HCT116 (cell line): Measurements from ENCODE around the gene PHF20.

Source experiments
- EGR1 ChIP-seq: IDR thresholded peaks from 2 replicates; pipeline ENCODE4 v1.6.1; 2012; ENCODE audit warnings: low read depth
- EZH2 ChIP-seq: fragments of 200-600 bp; sonication (generic); IDR thresholded peaks from 2 replicates; pipeline ENCODE4 v1.6.1; 2017; ENCODE audit warnings: antibody characterized with exemption, mixed run types
- EZH2phosphoT487 ChIP-seq: fragments of 200-600 bp; IDR thresholded peaks from 2 replicates; pipeline ENCODE4 v1.6.1; 2018; ENCODE audit warnings: antibody characterized with exemption, borderline replicate concordance
- JUND ChIP-seq: IDR thresholded peaks from 2 replicates; pipeline ENCODE4 v1.6.1; 2012
- MAX ChIP-seq: IDR thresholded peaks from 2 replicates; pipeline ENCODE4 v1.6.1; 2012
- POLR2A ChIP-seq: IDR thresholded peaks from 2 replicates; pipeline ENCODE4 v1.7.0; 2011; ENCODE audit warnings: borderline replicate concordance; ENCODE audit not compliant: insufficient read depth, insufficient read length; ENCODE audit errors: extremely low read depth
- RAD21 ChIP-seq: IDR thresholded peaks from 2 replicates; pipeline ENCODE4 v1.6.1; 2012; ENCODE audit warnings: low read depth, mild to moderate bottlenecking
- REST ChIP-seq: IDR thresholded peaks from 2 replicates; pipeline ENCODE4 v1.6.1; 2012; ENCODE audit warnings: low read depth
- YY1 ChIP-seq: IDR thresholded peaks from 2 replicates; pipeline ENCODE4 v1.6.1; 2011; ENCODE audit warnings: low read length, low read depth, moderate library complexity, mild to moderate bottlenecking; ENCODE audit not compliant: insufficient replicate concordance; ENCODE audit errors: extremely low read depth
- ZNF274 ChIP-seq: fragments of 200-500 bp; sonication (Bioruptor generic); IDR thresholded peaks from 2 replicates; pipeline ENCODE4 v1.6.1; 2014; ENCODE audit warnings: mild to moderate bottlenecking, low read depth, low read length, inconsistent platforms
- TF ChIP-seq, protein P1 (sequence below), 3 experiments: fragments of 200-600 bp in 1 of 3; sonication (generic) in 1 of 3; IDR thresholded peaks in 2 of 3; conservative IDR thresholded peaks in 1 of 3; 2 replicates each; pipeline ENCODE4 v1.5.1; 2012 to 2017; ENCODE audit warnings: low read depth in 2 of 3, low read length in 2 of 3, antibody characterized with exemption in 1 of 3, borderline replicate concordance in 1 of 3, control low read depth in 1 of 3, mild to moderate bottlenecking in 1 of 3, mixed read lengths in 1 of 3, mixed run types in 1 of 3, moderate library complexity in 1 of 3; ENCODE audit not compliant: insufficient read depth in 1 of 3

DNA sequence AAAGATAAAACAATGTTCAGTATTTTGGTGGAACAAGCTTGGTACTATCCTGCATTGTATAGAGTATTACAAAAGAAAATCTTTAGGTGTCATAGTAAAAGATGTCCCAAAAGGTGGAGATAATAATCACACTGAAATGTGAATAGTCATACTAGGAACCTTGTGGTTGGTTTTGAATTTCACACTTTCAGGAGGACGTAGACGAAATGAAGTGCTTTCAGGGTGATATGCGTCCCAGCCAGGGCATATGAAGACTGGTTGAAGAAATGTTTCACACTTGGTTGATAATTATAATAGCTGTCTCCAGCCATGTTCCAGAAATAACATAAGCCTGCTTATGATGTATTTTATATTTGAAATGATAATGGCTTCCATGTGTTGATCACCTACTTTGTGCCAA is 122.1 kb downstream of the PHF20 start:
- TF ChIP-seq, protein P1, sequence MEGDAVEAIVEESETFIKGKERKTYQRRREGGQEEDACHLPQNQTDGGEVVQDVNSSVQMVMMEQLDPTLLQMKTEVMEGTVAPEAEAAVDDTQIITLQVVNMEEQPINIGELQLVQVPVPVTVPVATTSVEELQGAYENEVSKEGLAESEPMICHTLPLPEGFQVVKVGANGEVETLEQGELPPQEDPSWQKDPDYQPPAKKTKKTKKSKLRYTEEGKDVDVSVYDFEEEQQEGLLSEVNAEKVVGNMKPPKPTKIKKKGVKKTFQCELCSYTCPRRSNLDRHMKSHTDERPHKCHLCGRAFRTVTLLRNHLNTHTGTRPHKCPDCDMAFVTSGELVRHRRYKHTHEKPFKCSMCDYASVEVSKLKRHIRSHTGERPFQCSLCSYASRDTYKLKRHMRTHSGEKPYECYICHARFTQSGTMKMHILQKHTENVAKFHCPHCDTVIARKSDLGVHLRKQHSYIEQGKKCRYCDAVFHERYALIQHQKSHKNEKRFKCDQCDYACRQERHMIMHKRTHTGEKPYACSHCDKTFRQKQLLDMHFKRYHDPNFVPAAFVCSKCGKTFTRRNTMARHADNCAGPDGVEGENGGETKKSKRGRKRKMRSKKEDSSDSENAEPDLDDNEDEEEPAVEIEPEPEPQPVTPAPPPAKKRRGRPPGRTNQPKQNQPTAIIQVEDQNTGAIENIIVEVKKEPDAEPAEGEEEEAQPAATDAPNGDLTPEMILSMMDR (IDR thresholded peaks at IDR 0.05 in 2 of 3, conservative IDR thresholded peaks at IDR 0.05 in 1 of 3; ENCODE audit: borderline replicate concordance in 1 of 3, insufficient read depth in 1 of 3, low read depth in 2 of 3, low read length in 2 of 3): no peak
- no peak for TF ChIP-seq MAX
- no peak for TF ChIP-seq YY1
- no peak for TF ChIP-seq RAD21
- no peak for TF ChIP-seq ZNF274
- TF ChIP-seq EZH2phosphoT487: no peak
- TF ChIP-seq POLR2A: no peak
- no peak for TF ChIP-seq EGR1
- TF ChIP-seq REST: no peak
- no peak for TF ChIP-seq JUND
- no peak for TF ChIP-seq EZH2
